Kidney epithelial cell (primary cell): ENCODE data around the gene USP9X. TPM values are rescaled to one million over a fixed set of nuclear protein-coding genes. Genes with fewer than 3 reads are reported as not detected.

ENCODE experiments used
- DNase-seq: peaks from one replicate; pipeline ENCODE4 v3.0.0-alpha.2; 2010; ENCODE audit warnings: low read depth
- H3K27me3 ChIP-seq: 2 replicates; pipeline ENCODE4 v1.6.0; 2011; ENCODE audit warnings: low read length; ENCODE audit not compliant: control insufficient read depth, insufficient read depth
- H3K36me3 ChIP-seq: 2 replicates; pipeline ENCODE4 v1.5.1; 2011; ENCODE audit warnings: low read length; ENCODE audit not compliant: control insufficient read depth, insufficient read depth
- H3K4me3 ChIP-seq: 2 replicates; pipeline ENCODE4 v1.5.1; 2011; ENCODE audit warnings: low read depth, mild to moderate bottlenecking, control low read depth, low read length
- CTCF ChIP-seq: IDR thresholded peaks from 2 replicates; pipeline ENCODE4 v1.5.1; 2011; ENCODE audit warnings: mild to moderate bottlenecking, moderate library complexity, low read length, control low read depth, inconsistent platforms; ENCODE audit not compliant: insufficient read depth, poor library complexity, severe bottlenecking
- total RNA-seq: library from RNA; depleted of rRNA; stranded (reverse); fragments of >200 nt; gene quantifications from 2 replicates; pipeline ENCODE4 v1.2.3, GENCODE V29; 2015

USP9X gene
- total RNA-seq, 1 donor from 2014 or later, result 53.7 TPM

- Histone ChIP-seq H3K27me3 (no peaks in the 10 kb centered on the region), H3K4me3 (no peak overlapping the region), H3K36me3 (no peaks in the 10 kb centered on the region)
- DNase-seq, result no peak
- no peak for TF ChIP-seq CTCF
Measured at GRCh38 chrX:41082783-41083182, 2.5 kb upstream of the USP9X start.

- no peak for TF ChIP-seq CTCF
- Histone ChIP-seq H3K4me3 (peak overlapping the region; percentile 65), H3K27me3 (no peaks in the 10 kb centered on the region), H3K36me3 (no peaks in the 10 kb centered on the region)
- DNase-seq, result peak; percentile 69
Measured at GRCh38 chrX:41084044-41084892, 977 bp upstream of the USP9X start.

- DNase-seq, result no peak
- no peaks in the 10 kb centered on the region for H3K36me3 ChIP-seq
- TF ChIP-seq CTCF, result no peak
- H3K4me3 ChIP-seq, result peak overlapping the region; percentile 65
- H3K27me3 ChIP-seq, result no peaks in the 10 kb centered on the region
Measured at GRCh38 chrX:41085512-41085877, 250 bp downstream of the USP9X start.

GRCh38 chrX:41085878-41086626 is 807 bp downstream of the USP9X start:
- Histone ChIP-seq H3K4me3 (peak overlapping the region; percentile 65), H3K36me3 (no peaks in the 10 kb centered on the region), H3K27me3 (no peaks in the 10 kb centered on the region)
- no peak for DNase-seq
- no peak for TF ChIP-seq CTCF

- no peak for DNase-seq
- Histone ChIP-seq H3K36me3 (no peaks in the 10 kb centered on the region), H3K4me3 (peak overlapping the region; percentile 65), H3K27me3 (no peaks in the 10 kb centered on the region)
- TF ChIP-seq CTCF, result no peak
Measured at GRCh38 chrX:41086627-41086932, 1.3 kb downstream of the USP9X start.

- H3K4me3 ChIP-seq, result peak overlapping the region; percentile 65
- no peak for DNase-seq
- TF ChIP-seq CTCF, result no peak
- no peaks in the 10 kb centered on the region for H3K27me3 ChIP-seq
- no peaks in the 10 kb centered on the region for H3K36me3 ChIP-seq
Measured at GRCh38 chrX:41087201-41087600, 2.0 kb downstream of the USP9X start.
